SK-MEL-5 (cell line): ENCODE data around the gene CYLD. TPM values are rescaled to one million over a fixed set of nuclear protein-coding genes. Genes with fewer than 3 reads are reported as not detected.
A peak's percentile ranks its signal among the peaks of the same experiment; 100 is the strongest.

Source experiments
- DNase-seq: peaks from one replicate; pipeline ENCODE4 v3.0.0-alpha.2; 2016; ENCODE audit warnings: low read depth, low spot score
- in situ Hi-C: cut with HindIII; loops from 2 replicates; pipeline ENCODE4 v1.10.0; 2016; ENCODE audit warnings: low sequenced_read_pairs, high pct_unique_total_duplicates, low pct_unique_long_range_greater_than_20kb
- total RNA-seq: library from RNA; depleted of rRNA; stranded (reverse); fragments of >200 nt; shearing (Covaris generic); gene quantifications from 2 replicates; pipeline ENCODE4 v1.2.3, GENCODE V29; 2014

CYLD gene
- total RNA-seq, 1 experiment from 2014 or later, result 13.4 TPM

DNA sequence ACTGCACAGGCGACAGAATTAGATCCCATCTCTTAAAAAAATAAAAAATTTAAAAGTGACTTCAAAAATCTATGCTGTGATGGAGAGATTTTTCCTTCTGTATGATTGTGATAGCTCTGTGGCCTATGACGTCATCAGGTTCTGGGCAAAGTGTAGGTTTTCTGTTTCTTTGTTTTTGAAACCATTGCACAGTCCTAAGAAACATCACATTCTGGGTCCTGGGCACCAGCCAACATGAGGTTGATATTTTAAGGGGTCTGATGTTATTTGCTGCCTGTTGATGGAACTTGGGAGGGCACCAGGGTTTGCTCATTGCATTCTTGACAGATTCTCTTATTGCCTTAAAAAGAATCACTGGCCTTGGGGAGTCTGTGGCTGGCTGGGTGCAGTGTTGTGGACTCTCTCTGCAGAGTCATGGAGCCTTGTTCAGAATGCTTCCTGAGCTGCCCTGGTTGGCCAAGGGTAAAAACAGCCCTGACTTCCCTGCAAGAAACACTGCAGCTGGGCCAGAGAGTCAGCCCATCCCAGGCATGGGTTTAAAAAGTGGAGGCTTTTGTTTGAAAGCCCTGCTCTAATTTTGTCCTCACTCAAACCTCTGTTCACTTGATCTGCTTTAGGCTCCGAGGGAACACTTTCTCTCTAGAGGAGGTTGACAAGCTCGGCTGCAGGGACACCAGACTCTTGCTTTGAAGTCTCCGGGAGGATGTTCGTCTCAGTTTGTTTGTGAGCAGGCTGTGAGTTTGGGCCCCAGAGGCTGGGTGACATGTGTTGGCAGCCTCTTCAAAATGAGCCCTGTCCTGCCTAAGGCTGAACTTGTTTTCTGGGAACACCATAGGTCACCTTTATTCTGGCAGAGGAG lies 10.5 kb upstream of the CYLD start:
- DNase-seq, result no peak
- in situ Hi-C loops, result no loop called here

GRCh38 chr16:50731989-50732832 lies 9.7 kb upstream of the CYLD start:
- in situ Hi-C loops, result no loop called here
- DNase-seq, result no peak

- no peak for DNase-seq
- in situ Hi-C loops, result no loop called here
Measured at GRCh38 chr16:50733468-50733867, 8.4 kb upstream of the CYLD start.

DNA sequence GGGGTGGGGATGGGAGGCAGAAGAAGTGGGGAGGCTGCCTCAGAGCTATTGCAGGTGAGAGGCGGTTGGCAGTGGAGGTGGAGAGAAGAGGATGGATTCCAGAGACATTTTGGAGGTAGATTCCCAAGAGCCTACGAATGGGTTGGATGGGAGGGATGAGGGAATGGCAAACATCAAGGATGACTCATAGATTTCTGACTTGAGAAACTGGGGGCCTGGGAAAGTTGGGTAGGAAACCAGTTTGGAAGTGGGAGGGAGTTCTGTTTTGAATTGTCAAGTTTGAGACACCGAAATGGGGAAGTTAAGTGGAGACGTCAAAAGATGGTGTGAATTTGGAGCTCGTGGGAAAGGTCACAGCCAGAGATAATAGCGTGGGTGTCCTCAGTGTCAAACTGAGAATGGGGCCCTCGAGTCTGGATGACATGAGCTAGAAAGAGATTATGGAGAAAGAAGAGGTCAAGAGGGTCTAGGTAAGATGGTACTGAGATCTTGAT lies 6.2 kb upstream of the CYLD start:
- no peak for DNase-seq
- in situ Hi-C loops, result no loop called here

DNA sequence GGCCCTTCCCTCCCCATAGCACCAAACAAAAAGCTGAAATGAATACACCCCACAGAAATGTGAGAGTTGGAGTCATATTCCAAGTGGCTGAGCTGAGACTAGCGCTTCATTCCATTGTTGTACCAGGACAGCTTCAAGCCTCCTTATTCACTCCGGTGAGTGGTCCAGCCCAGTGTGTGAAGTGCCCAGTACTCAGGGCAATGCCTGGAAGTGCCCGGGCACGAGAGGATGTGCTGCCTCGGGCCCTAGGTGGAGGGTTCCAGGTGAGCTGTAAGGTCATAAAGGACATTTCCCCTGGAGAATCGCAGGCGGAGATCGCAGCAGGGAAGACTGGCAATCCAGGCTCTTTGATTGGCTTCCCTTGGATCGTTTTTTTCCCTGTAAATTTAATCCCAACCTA lies 5.4 kb upstream of the CYLD start:
- no peak for DNase-seq
- in situ Hi-C loops, result no loop called here

GRCh38 chr16:50737420-50737959 lies 4.4 kb upstream of the CYLD start:
- in situ Hi-C loops, result no loop called here
- no peak for DNase-seq

- DNase-seq, result no peak
- in situ Hi-C loops, result no loop called here
Measured at GRCh38 chr16:50739031-50739430, 2.9 kb upstream of the CYLD start.

DNA sequence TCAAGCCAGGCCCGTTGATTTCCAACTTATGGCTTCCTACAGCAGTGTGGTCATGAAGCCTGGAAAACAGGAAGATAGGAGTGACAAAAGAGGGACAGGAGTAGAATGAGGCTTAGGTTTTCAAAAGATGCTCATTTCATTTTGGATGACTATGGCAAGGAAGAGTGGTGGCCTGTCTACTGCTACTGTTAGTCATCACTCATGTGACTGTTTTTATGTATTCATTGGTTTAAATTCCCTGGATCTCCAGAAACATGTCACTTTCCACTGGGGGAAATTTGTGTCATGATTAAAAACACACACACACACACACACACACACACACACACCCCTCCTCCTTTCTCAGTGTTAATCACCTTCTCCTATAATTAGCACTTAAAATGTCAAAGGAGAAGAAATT lies 1.1 kb upstream of the CYLD start:
- DNase-seq, result no peak
- in situ Hi-C loops, result no loop called here

DNA sequence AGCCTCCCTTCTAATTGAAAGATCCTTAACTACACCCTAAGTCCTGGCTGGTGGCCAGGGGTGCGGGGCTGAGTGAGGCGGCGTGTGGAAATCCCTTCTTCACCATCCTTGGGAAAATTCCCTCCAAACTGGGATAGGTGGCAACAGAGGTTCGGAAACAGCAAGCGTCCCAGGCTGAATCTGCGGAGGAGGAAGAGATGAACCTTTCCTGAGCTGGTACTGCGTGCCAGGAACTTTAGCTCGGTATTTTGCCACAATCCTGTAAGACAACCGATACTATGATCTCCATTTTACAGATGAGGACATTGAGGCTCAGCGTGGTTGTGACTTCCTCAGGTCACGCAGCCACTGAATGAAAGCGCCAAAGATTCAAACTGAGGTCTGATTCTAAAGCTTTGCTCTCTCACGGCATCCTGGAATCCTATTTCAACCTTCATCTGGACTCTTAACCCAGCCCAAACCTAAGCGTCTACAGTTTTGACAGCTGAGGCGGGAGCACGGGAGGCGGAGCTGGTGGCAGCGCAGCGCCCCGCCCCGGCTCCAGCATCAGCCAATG lies 583 bp upstream of the CYLD start:
- in situ Hi-C loops, result no loop called here
- no peak for DNase-seq

- in situ Hi-C loops, result no loop called here
- DNase-seq, result no peak
Measured at GRCh38 chr16:50742576-50743200, 802 bp downstream of the CYLD start.

DNA sequence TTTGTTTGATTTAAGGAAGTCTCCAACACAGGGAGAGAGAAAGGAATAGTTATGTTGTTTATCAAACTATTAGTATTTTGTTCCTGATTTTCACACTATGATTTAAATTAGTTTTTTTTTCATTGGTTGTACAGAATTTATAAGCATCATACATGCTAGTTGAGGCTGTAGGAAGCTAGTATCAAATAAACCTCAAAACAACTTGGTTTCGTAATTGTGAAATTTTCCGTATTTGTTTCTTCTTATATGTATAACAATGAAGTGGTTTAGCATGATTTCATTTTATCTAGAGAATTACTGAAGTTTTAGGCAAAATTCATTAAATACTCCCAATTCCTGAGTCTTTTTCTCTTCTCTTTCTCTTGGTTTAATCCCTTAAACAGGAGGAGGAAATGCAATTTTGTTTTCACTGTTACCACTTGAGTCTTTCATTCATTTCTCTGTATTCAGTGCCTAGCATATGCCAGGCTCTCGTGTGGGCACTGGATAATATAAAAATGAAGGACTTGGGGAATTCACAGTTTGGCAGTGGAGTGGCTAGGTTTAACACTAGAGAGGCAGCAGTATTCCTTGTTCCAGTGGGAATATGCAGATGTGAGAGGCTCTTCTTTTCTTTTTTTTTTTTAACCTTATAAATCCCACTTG lies 1.8 kb downstream of the CYLD start:
- in situ Hi-C loops, result no loop called here
- DNase-seq, result no peak

GRCh38 chr16:50744881-50745280 lies 3.0 kb downstream of the CYLD start:
- DNase-seq, result no peak
- in situ Hi-C loops, result no loop called here

DNA sequence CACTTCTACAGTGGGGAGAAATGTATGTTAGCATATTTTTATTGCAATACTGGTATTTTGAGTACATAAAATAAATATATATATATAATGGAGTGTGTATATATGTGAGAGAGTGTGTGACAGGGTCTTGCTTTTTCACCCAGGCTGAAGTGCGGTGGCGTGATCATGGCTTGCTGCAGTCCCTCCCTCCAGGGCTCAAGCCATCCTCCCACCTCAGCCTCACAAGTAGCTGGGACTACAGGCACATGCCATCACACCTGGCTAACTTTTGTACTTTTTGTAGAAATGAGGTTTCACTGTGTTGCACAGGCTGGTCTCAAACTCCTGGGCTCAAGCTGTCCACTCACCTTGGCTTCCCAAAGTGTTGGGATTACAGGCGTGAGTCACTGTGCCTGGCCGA lies 4.1 kb downstream of the CYLD start:
- in situ Hi-C loops, result no loop called here
- DNase-seq, result no peak

DNA sequence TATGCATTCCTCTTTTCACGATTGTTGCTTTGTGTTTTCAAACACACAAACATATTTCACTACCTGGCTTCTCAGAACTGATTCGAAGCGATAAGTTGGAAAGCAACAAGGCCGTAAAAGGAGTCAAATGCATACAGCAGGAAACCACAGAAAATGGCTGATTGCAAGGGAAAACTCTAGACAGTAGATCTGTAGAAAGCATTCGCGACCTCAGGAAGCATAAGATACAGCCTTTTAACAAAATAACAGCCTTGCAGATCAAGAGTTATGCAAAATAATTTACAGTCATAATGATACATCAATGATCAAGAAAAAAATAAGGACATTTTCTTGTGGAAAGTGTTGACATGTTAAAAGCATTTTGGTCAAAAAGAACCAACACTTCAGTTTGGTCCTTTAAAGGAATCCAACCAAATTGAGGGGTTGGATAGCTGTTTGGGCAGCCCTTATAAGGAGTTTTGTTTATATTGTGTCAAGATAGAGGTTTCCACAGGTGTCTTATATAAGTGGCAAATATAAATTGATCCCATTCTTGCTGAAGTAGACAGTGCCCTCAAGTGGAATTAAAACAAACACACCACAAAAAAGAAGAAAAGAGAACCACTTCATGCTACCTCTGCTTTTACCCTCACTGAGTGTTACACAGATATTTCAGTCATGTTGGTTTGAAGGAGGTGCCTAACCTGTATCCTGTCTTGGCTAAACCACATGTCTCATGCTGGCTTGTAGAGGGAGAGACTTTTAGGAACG lies 5.5 kb downstream of the CYLD start:
- peak; percentile 12 for DNase-seq
- in situ Hi-C loops, result no loop called here

DNA sequence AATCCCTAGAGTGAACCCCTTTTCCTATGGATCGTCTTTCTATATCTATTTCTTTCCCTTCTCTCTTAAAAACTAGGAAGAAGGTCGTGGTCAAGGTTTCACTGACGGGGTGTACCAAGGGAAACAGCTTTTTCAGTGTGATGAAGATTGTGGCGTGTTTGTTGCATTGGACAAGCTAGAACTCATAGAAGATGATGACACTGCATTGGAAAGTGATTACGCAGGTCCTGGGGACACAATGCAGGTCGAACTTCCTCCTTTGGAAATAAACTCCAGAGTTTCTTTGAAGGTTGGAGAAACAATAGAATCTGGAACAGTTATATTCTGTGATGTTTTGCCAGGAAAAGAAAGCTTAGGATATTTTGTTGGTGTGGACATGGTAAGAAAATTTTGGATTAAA lies 9.6 kb downstream of the CYLD start:
- in situ Hi-C loops, result no loop called here
- no peak for DNase-seq

DNA sequence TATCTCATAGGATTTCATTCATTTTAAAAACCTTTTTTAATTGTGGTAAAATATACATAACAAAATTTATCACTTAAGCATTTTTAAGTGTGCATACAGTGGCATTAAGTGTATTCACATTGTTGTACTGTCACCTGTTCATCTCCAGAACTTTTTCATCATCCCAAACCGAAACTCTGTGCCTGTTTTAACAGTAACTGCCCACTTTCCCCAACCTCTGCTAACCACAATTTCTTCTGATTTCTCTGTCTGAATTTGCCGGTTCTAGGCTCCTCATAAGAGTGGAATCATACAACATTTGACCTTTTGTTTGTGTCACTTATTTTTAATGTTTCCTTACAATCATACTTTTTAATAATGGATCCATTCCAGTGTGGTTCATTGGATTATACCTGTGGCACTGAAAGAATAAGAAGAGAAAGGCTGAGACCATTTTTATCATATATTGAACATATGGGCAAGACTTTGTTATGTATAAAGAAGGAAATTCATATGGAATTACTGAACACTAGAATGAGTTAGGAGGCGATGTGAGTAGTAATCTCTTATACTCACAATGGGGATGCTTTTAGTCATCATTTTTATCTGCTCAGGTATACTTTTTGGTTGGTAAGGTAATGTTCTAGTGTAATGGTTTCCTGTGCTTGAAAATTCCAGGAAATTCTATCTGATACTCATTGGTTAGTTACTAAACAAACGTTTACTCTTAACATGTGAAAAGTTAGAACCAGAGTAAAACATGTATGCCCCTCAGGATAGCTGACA lies 10.8 kb downstream of the CYLD start:
- DNase-seq, result no peak
- in situ Hi-C loops, result no loop called here
